Measurements from ENCODE around the gene PTPRD.
"Not testable (repeated sequence)": the region's sequence is repeated elsewhere in the genome, so short reads cannot be mapped to it uniquely, and the experiment has no call there.

The PTPRD gene

GRCh38 chr9:10562581-10563343 lies 50.0 kb downstream of the PTPRD start:
- Histone ChIP-seq H3K36me3 (ENCODE audit: insufficient read depth, low read length) (no peaks in the 10 kb centered on the region), H3K9me3 (ENCODE audit: control insufficient read depth, insufficient read depth, low read length) (no peaks in the 10 kb centered on the region), H3K4me1 (ENCODE audit: insufficient read depth, low read length) (no peaks in the 10 kb centered on the region), H3K9ac (ENCODE audit: low read depth, low read length) (no peak overlapping the region)

GRCh38 chr9:10548348-10548747 lies 64.5 kb downstream of the PTPRD start:
- H3K9ac ChIP-seq (ENCODE audit: low read depth, low read length): no peak overlapping the region
- no peaks in the 10 kb centered on the region for H3K36me3 ChIP-seq (ENCODE audit: insufficient read depth, low read length)
- no peaks in the 10 kb centered on the region for H3K4me1 ChIP-seq (ENCODE audit: insufficient read depth, low read length)
- no peaks in the 10 kb centered on the region for H3K9me3 ChIP-seq (ENCODE audit: control insufficient read depth, insufficient read depth, low read length)

DNA sequence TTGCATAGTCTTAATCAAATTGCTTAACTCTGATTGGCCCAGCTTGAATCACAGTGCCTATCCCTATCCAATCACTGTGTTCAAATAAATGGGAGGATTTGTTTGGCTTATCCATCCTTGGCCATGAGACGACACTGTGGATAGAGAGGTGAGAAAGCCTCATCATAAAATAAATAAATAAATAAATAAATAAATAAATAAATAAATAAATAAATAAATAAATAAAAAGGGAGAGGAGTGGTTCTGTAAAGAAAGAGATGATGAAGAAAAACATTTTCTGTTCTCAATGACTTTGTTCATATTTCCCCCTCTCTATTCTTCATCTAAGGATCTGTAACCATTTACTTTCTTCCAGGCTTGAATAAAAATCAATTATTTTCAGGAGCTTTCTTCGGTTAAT lies 74.7 kb downstream of the PTPRD start:
- H3K4me1 ChIP-seq (ENCODE audit: insufficient read depth, low read length): no peaks in the 10 kb centered on the region
- H3K36me3 ChIP-seq (ENCODE audit: insufficient read depth, low read length): no peaks in the 10 kb centered on the region
- no peaks in the 10 kb centered on the region for H3K9me3 ChIP-seq (ENCODE audit: control insufficient read depth, insufficient read depth, low read length)
- no peak overlapping the region for H3K9ac ChIP-seq (ENCODE audit: low read depth, low read length)

GRCh38 chr9:10534850-10535249 lies 78.0 kb downstream of the PTPRD start:
- H3K9ac ChIP-seq (ENCODE audit: low read depth, low read length): no peak overlapping the region
- H3K9me3 ChIP-seq (ENCODE audit: control insufficient read depth, insufficient read depth, low read length): no peaks in the 10 kb centered on the region
- no peaks in the 10 kb centered on the region for H3K4me1 ChIP-seq (ENCODE audit: insufficient read depth, low read length)
- no peaks in the 10 kb centered on the region for H3K36me3 ChIP-seq (ENCODE audit: insufficient read depth, low read length)

GRCh38 chr9:10525972-10526371 lies 86.8 kb downstream of the PTPRD start:
- H3K36me3 ChIP-seq (ENCODE audit: insufficient read depth, low read length): no peaks in the 10 kb centered on the region
- no peak overlapping the region for H3K9ac ChIP-seq (ENCODE audit: low read depth, low read length)
- no peaks in the 10 kb centered on the region for H3K4me1 ChIP-seq (ENCODE audit: insufficient read depth, low read length)
- no peaks in the 10 kb centered on the region for H3K9me3 ChIP-seq (ENCODE audit: control insufficient read depth, insufficient read depth, low read length)

GRCh38 chr9:10523164-10523563 lies 89.6 kb downstream of the PTPRD start:
- Histone ChIP-seq H3K4me1 (ENCODE audit: insufficient read depth, low read length) (no peaks in the 10 kb centered on the region), H3K9ac (ENCODE audit: low read depth, low read length) (no peak overlapping the region), H3K36me3 (ENCODE audit: insufficient read depth, low read length) (no peaks in the 10 kb centered on the region), H3K9me3 (ENCODE audit: control insufficient read depth, insufficient read depth, low read length) (no peaks in the 10 kb centered on the region)

DNA sequence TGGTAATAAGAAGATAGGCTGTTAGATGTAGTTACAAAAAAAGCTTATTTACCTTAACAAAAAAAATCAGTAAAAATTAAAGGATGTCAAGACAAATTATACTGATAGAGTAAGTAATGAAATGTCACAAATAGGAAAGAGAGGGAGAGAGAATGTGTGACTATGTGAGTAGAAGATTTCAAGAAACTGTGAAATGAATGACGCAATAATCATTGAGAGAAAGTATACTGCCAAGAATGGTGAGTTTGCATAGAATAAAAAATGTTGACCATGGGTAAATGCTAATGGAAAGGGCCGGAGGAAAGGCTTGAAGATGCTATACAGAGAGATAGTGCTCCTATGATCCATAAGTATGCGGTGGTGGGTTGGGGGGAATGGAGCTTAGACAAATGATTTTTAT lies 100.7 kb downstream of the PTPRD start:
- Histone ChIP-seq H3K4me1 (ENCODE audit: insufficient read depth, low read length) (no peaks in the 10 kb centered on the region), H3K9ac (ENCODE audit: low read depth, low read length) (no peak overlapping the region), H3K9me3 (ENCODE audit: control insufficient read depth, insufficient read depth, low read length) (no peaks in the 10 kb centered on the region; the same call in 1 of the 2 replicates), H3K36me3 (ENCODE audit: insufficient read depth, low read length) (no peaks in the 10 kb centered on the region)

GRCh38 chr9:10488937-10489336 lies 123.9 kb downstream of the PTPRD start:
- no peaks in the 10 kb centered on the region for H3K4me1 ChIP-seq (ENCODE audit: insufficient read depth, low read length)
- no peak overlapping the region for H3K9ac ChIP-seq (ENCODE audit: low read depth, low read length)
- no peaks in the 10 kb centered on the region for H3K9me3 ChIP-seq (ENCODE audit: control insufficient read depth, insufficient read depth, low read length)
- H3K36me3 ChIP-seq (ENCODE audit: insufficient read depth, low read length): no peaks in the 10 kb centered on the region

DNA sequence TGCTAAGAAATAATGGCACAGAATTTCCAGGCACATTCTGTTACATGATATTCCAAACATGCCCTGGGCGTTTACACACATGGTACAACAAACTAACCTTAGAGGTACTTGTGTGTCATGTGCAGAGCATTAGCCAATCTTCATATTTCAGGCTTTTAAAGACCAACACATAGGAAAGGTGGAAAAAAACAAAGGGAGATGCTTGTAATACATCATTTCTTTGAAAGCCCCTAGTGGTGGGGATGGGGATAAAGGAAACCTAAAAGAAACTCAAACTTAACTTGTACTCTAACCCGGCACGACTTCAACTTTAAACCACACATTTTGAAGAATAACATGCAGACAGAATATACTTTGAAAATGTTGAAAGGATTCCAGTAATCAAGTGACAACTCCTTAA lies 133.6 kb downstream of the PTPRD start:
- Histone ChIP-seq H3K9ac (ENCODE audit: low read depth, low read length) (no peak overlapping the region), H3K36me3 (ENCODE audit: insufficient read depth, low read length) (no peaks in the 10 kb centered on the region), H3K9me3 (ENCODE audit: control insufficient read depth, insufficient read depth, low read length) (no peaks in the 10 kb centered on the region), H3K4me1 (ENCODE audit: insufficient read depth, low read length) (no peaks in the 10 kb centered on the region)

- not testable (repeated sequence) for H3K9me3 ChIP-seq (ENCODE audit: control insufficient read depth, insufficient read depth, low read length); H3K4me1 ChIP-seq (ENCODE audit: insufficient read depth, low read length); H3K36me3 ChIP-seq (ENCODE audit: insufficient read depth, low read length); H3K9ac ChIP-seq (ENCODE audit: low read depth, low read length)
These were observed 163.6 kb downstream of the PTPRD start for GRCh38 chr9:10449201-10449617.

- 0 out of 2 replicates have a peak, but pooled peaks cover 7% of the 10 kb centered on the region for H3K4me1 ChIP-seq (ENCODE audit: insufficient read depth, low read length)
- H3K9ac ChIP-seq (ENCODE audit: low read depth, low read length): no peak overlapping the region
- H3K36me3 ChIP-seq (ENCODE audit: insufficient read depth, low read length): no peaks in the 10 kb centered on the region; the same call in 1 of the 2 replicates
- H3K9me3 ChIP-seq (ENCODE audit: control insufficient read depth, insufficient read depth, low read length): no peaks in the 10 kb centered on the region
These were observed 165.8 kb downstream of the PTPRD start for GRCh38 chr9:10447036-10447435.

DNA sequence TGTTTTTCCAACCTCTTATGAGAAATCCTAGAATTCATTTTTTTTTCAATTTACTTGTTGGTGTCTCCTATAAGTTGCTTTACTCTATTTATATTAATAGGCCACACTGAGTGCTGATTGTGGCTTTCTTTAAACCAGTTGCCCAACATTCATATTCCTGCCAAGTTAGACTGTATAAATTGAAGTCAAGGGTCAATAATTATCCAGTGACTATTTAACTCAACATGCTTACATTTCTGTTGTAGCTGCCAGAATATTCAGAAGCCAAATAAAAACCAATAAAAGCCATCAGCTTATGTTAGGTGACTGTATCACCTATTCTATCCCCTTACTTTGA lies 169.0 kb downstream of the PTPRD start:
- Histone ChIP-seq H3K4me1 (ENCODE audit: insufficient read depth, low read length) (peaks cover 17% of the 10 kb centered on the region; the same call in 1 of the 2 replicates), H3K9ac (ENCODE audit: low read depth, low read length) (no peak overlapping the region), H3K9me3 (ENCODE audit: control insufficient read depth, insufficient read depth, low read length) (no peaks in the 10 kb centered on the region), H3K36me3 (ENCODE audit: insufficient read depth, low read length) (no peaks in the 10 kb centered on the region; the same call in 1 of the 2 replicates)

DNA sequence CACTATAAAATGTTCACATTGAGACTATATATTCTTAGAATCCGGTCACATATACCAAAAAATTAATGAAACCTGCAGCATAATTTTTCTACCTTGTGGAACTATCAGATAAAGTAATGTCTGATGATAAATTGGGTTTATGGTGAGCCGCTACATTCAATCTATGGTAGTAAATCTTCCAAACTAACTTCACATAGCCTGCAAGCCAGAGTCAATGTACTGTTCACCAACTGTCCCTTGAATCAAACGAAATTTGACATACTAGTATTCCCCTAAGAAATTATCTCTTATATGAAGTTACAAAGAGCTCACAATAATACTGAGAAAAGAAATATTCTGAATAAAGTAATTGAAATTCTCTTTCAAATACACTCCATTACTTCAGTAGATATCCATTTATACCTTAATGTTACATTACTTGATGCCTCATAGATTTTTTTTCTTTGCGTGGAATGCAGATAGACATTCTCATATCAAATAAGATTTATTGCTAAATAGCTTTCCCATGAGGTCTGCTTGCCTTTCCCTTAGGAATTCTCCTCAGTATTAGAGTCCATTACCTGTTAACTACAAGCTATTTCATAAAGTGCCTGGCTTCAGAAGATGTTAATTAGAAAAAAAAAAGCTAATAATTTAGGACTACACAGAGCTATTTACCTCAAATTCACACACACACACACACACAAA lies 169.5 kb downstream of the PTPRD start:
- Histone ChIP-seq H3K4me1 (ENCODE audit: insufficient read depth, low read length) (peaks cover 17% of the 10 kb centered on the region; the same call in 1 of the 2 replicates), H3K9ac (ENCODE audit: low read depth, low read length) (no peak overlapping the region), H3K9me3 (ENCODE audit: control insufficient read depth, insufficient read depth, low read length) (no peaks in the 10 kb centered on the region), H3K36me3 (ENCODE audit: insufficient read depth, low read length) (no peaks in the 10 kb centered on the region; the same call in 1 of the 2 replicates)

DNA sequence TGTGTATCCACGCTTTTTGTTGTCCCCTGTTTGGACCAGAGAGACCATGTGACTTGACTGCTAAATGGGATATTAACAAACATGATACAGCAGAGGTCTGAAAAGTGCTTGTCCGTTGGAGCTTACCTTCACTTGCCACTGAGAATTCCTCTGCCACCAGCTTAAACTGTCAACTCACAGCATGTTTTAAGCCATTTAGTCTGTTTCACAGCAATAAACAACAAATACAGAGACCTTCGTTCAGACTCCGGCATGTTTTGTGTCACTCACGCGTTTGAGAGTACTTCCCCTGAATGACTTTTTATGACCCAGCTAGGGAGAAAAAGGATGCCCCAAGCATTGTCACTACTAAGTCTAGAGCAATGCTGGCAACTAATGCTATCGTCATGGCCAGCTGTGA lies 173.8 kb downstream of the PTPRD start:
- Histone ChIP-seq H3K36me3 (ENCODE audit: insufficient read depth, low read length) (no peaks in the 10 kb centered on the region), H3K4me1 (ENCODE audit: insufficient read depth, low read length) (peaks cover 20% of the 10 kb centered on the region; the same call in 1 of the 2 replicates), H3K9ac (ENCODE audit: low read depth, low read length) (no peak overlapping the region), H3K9me3 (ENCODE audit: control insufficient read depth, insufficient read depth, low read length) (no peaks in the 10 kb centered on the region)

DNA sequence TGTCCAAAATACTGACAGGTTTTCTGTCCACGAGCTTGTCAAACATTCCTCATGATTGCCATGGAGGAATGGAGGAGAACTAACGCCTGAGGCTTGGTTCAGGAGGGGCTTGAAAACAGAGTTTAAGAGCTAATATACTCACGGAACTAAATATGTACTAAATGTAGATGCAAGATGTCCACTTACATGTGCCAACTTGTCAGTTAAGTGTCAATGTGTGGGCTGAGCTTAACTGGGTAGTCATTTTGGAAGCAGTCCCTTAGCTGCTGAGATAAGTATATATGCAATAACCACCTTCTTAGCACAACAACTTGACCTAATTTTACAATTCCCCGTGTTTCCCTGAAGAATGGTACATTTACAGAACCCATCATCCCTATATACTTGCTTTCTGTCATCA lies 176.0 kb downstream of the PTPRD start:
- no peaks in the 10 kb centered on the region for H3K36me3 ChIP-seq (ENCODE audit: insufficient read depth, low read length)
- H3K4me1 ChIP-seq (ENCODE audit: insufficient read depth, low read length): peaks cover 20% of the 10 kb centered on the region; the same call in 1 of the 2 replicates

More for the DNA sequence above, 176.0 kb downstream of the PTPRD start:
- no peak overlapping the region for H3K9ac ChIP-seq (ENCODE audit: low read depth, low read length)
- no peaks in the 10 kb centered on the region for H3K9me3 ChIP-seq (ENCODE audit: control insufficient read depth, insufficient read depth, low read length)
